Fibroblast of skin of back (primary cell): ENCODE data around the gene ACBD4.

Experiments used
- DNase-seq: peaks from one replicate; pipeline ENCODE4 v3.0.0-alpha.2; 2013

Gene ACBD4

GRCh38 chr17:45137561-45138305, 2.2 kb downstream of the ACBD4 start:
- no peak for DNase-seq

GRCh38 chr17:45138911-45139532, 3.5 kb downstream of the ACBD4 start:
- DNase-seq: no peak

DNA sequence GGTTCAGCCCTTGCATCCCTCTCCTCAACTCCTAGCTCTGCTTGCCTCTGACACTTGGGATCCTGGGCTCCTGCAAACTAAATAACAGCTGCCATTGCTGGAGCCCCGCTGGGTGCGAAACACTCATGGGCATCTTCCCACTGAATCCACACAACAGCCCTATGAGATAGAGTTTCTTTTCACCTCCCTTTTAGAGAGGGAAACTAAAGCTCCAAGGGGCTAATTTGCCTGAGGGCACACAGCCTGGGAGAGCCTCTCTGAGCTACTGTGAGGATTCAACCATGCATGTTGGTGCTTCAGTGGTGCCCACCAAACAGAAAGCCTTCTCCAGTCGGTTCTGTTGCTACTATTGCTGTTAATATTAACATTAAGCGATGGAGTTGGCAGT, 4.0 kb downstream of the ACBD4 start:
- DNase-seq: no peak

DNA sequence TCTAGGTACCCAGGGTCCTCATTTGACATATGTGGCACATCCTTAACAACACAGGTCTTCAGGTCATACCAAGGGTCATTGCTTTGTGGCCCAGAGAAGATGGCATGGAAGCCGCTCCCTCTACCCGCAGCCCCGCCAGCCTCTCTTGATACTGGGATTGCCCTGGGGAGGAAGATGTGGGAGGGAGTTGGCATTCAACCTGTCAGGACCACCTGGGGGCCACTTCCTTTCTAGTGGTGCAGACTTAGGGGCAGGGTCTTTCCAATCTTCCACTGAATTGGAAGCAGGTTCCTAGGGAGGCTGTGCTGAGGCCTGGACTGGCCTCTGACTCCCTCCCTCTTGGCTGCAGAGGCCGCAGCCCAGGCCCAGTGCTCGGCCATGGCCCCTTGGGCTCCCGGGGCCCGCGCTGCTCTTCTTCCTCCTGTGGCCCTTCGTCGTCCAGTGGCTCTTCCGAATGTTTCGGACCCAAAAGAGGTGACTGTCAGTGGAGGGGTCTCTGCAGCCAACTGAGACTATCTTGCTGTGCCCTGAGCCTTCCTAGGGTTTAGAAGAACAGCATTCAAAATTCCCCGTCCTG, 7.7 kb downstream of the ACBD4 start:
- DNase-seq: no peak

GRCh38 chr17:45143767-45144198, 8.3 kb downstream of the ACBD4 start:
- DNase-seq: peak; percentile 90

DNA sequence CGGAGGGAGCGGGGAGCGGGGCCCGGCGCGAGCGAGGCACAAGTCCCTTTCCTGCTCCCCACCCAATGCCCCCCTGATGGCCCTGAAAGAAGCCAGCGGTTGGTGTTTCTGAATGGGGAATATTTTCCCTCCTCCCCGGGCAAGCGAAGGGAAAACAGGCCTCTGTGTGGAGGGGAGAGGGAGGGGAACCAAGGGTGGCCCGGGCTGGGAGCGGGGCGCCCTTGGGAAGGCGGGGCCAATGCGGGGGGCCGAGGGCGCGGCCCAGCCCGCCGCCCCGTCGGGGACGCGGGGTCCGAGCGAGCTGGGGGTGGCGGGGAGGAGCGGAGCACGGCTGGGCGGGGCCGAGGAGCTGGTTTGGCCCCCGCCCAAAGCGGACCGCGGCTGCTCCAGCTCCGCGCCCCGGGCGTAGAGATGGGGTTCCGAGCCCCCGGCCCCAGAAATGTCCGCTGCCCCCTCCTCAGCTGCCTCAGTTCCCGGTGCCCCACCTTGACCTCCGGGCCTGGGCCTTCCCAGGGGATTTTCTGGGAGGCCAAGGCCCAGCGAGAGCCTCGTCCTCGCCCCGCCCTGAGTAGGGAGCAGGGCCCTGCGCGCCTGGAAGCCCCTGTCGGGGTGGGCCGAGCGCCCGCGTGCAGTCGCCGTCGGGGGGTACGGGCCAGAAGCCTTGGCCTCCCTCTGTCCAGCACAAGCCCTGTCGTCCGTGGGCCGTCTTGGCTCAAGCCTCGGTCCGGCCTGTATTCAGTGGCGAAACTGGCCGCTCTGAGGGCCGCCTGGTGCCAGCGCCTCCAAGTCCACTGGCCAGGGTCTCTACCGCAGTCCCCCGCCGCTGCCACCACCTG, 8.9 kb downstream of the ACBD4 start:
- no peak for DNase-seq

GRCh38 chr17:45145035-45145389, 9.5 kb downstream of the ACBD4 start:
- DNase-seq: no peak

GRCh38 chr17:45146166-45146565, 10.7 kb downstream of the ACBD4 start:
- DNase-seq: no peak

DNA sequence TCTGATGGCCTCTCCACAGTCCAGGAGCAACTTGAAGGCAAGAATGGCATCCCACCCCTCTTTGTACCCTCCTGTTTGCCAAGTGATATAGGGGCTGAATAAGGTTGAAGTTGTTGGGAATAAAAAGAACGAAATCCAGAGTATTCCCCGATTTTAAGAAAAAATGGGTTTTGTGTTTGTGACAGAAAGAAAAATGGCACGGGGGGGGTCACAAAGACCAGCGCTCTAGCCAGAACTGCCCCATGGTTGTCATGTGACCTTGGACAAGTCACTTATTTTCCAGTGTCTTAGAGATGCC, 11.1 kb downstream of the ACBD4 start:
- DNase-seq: no peak

DNA sequence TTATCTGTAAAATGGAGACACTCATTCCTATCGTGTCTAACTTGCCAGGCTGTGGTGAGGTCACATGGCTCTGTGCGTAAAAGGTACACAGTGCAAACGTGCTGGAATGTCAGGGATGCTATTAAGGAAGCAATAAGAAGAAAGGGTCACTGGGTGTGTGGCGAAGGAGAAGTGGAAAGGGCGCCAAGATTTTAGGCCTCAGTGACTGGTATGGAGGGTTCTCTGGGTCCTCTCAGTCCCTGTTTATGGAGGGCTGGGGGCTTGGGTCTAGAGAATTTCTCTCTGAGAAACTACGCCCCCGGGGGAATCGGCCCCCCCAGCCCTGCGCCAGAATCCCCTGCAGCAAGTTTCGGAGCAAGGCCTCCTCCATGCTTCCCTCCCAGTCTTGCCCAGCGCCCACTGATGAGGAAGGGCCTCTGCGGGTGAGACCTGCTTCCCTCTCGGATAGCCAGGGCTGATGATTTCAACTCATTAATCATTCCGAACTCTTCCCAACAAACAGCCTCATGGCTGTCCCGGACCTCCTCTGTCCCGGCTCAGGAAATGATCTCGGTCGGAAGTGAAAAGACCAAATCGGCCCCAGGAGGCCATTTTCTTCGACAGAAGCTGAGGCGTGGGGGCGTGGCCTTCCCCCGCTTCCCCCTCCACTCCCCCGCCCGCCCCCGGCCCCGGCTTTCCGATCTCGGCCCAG, 11.5 kb downstream of the ACBD4 start:
- peak; percentile 75 for DNase-seq

- DNase-seq: peak; percentile 95
Measured at GRCh38 chr17:45147581-45148182, 12.2 kb downstream of the ACBD4 start.

GRCh38 chr17:45148183-45149036, 12.9 kb downstream of the ACBD4 start, which contains the start of gene HEXIM1:
HEXIM1 (plus strand) TSS chr17:45148475; CDS start chr17:45149191, 716 bp downstream.
- DNase-seq: peak; percentile 100

DNA sequence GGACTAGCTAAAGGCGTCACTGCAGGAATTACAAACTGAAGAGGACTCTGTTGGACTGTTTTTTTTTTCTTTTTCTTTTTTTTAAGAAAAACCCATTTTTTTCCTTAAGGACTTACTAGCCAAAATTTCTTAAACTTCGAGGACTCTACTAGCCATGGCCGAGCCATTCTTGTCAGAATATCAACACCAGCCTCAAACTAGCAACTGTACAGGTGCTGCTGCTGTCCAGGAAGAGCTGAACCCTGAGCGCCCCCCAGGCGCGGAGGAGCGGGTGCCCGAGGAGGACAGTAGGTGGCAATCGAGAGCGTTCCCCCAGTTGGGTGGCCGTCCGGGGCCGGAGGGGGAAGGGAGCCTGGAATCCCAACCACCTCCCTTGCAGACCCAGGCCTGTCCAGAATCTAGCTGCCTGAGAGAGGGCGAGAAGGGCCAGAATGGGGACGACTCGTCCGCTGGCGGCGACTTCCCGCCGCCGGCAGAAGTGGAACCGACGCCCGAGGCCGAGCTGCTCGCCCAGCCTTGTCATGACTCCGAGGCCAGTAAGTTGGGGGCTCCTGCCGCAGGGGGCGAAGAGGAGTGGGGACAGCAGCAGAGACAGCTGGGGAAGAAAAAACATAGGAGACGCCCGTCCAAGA, 13.7 kb downstream of the ACBD4 start:
- DNase-seq: peak; percentile 86

GRCh38 chr17:45149669-45150664, 14.5 kb downstream of the ACBD4 start:
- peak; percentile 63 for DNase-seq

DNA sequence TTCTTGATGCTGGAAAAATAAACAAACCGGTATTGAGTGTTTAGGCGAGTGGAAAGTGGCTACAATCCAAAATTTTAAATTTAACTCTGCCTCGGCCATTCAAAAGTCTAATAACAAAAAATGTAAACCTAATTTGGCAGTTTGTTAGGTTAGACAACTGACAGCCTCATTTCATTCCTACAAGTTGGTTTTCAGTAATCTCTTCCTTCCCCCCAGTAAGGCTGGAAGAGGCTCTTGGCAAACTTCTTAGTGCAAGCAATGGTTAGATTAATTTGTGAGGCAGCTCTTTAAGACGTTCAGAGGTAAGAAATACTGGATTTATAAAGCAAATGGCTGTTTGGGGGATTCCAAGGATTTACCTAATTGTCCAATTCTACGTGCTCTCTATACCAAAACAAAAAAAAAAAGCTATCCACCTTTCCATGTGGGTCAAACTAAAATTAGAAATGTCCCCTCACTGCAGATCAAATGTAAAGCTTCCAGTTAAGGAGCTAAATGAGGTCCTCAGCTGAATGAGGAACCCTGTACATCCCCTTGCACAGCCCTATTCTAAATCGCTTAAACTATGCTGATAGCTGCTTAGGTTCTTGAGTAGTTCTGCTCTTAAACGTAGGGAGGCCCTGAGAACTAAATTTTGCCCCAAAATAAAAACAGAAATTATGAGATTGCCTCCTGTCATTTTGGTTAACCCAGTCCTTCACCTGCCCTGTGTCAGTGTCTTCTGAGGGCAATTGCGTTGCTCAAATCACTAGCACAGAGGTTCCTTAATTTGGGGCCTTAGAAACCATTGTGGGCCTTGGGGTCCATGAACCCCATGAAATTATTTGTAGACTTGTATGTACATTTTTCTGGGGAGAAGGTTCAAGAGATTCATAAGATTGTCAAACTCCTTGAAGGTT, 15.7 kb downstream of the ACBD4 start:
- DNase-seq: no peak

GRCh38 chr17:45155029-45155428, 19.5 kb downstream of the ACBD4 start:
- DNase-seq: no peak

- no peak for DNase-seq
Measured at GRCh38 chr17:45155483-45155882, 20.0 kb downstream of the ACBD4 start.

- DNase-seq: no peak
Measured at GRCh38 chr17:45156242-45156641, 20.8 kb downstream of the ACBD4 start.
